ENCODE data around the gene HOXA9. TPM values are rescaled to one million over a fixed set of nuclear protein-coding genes. Genes with fewer than 3 reads are reported as not detected.

HOXA9 gene
- total RNA-seq, 1 experiment from 2014 or later, result 71.2 TPM

DNA sequence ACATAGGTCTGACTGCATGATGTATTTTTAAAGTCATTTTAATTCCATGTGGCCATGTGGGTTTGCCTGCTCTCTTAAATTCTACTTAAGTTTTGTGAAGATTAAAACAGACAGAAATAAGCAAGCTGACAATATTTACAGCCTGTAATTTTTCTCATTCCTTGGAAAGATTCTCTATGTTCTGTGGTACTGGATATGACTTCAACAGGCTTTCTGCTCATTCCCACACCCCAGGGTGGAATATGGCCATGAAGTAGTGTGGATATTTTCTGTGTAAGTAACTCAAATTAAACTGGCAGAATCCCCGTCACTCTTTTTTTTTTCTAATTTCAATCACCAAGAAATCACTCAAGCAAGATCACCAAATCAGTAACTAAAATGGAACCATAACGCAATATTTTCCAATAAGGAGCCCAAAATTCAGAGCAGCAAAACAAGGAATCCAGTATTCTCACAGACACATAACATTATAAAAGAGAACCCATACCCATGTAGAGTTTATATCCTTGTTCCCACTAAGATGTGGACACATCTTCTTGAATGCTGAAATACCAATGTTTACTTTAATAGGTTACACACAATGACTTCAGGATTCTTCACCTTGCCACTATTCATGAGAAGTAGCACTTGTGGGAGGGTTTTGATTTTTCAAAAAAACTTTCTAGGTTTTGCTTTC lies 27.6 kb downstream of the HOXA9 start:
- in situ Hi-C loops (cut with HindIII; ENCODE audit: low sequenced_read_pairs), result no loop called here
- no peak for DNase-seq (ENCODE audit: low spot score)

DNA sequence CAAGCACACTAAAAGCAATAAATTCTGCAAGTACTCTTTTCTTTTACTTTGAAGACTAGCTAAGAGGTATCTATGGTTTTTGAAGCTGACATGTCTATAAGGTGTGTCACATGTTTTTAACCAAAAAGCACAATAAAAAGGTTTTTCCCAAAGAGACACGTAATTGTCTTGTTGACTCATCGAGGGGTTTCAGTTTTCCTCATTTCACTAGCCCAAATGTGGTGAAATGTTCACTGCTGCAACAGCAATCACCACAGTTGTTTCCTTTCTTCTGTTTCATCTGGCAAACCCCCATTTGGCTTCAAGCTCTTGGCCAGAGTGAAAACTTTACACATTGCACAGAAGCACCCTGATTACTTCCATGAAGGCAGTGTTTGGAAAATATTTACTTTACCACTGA lies 30.9 kb downstream of the HOXA9 start:
- in situ Hi-C loops (cut with HindIII; ENCODE audit: low sequenced_read_pairs), result no loop called here
- DNase-seq (ENCODE audit: low spot score), result no peak

DNA sequence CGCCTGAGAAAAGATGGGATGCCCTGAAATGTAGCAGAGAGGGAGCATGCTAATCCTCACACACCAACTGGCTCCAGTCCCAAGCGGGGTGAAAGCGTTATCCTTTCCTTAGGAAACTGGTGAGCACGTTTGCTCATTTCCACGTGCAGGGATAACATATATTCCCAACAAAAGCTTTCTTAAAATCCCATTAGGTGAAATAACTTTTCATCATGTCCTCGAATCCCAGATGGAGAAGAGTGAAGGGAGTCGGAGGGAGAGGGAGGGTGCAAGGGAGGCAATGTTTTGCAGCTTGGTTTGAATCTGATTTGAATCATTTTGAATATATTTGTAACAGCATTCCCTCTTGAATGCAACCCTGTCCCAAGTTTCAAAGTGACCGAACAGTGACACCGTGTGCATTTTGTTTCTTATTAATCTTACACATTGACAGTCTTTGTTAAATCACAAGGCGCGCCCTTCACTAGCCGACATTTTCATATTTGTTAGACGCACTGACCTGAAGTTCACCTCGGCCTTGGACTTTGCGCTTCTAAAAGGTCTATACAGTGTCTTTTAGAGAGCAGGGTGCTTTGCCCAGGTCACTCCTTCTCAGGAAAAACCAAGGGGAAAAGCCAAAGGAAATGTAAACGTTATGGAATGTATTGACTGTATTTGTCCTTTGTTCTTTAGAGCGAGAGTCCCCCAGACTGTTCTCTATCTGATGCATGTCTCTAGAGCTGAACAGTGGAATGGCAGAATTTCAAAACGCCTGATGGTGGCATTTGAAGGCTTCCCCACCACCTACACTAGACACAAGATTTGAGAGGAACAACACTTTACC lies 31.7 kb downstream of the HOXA9 start:
- in situ Hi-C loops (cut with HindIII; ENCODE audit: low sequenced_read_pairs), result no loop called here

DNA sequence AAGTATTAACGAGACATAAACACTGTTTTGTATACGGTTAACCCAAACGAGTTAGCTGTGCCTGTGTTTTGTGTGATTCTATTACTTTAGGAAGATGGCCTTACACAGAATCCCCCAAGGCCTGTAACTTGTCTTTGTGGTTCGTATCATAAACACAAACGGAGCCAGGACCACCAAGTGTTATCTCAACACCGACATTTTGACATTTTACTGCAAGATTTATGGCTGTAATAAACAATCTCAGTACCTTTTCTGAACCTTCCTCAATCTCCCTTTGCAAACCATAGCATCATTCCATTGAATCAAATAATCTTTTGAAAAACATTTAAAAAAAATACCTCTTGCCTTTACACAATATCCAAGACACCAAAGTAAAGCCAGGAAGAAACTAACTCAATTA lies 32.4 kb downstream of the HOXA9 start:
- DNase-seq (ENCODE audit: low spot score), result no peak
- in situ Hi-C loops (cut with HindIII; ENCODE audit: low sequenced_read_pairs), result no loop called here

More for the DNA sequence above, 31.7 kb downstream of the HOXA9 start:
- DNase-seq (ENCODE audit: low spot score), result no peak

DNA sequence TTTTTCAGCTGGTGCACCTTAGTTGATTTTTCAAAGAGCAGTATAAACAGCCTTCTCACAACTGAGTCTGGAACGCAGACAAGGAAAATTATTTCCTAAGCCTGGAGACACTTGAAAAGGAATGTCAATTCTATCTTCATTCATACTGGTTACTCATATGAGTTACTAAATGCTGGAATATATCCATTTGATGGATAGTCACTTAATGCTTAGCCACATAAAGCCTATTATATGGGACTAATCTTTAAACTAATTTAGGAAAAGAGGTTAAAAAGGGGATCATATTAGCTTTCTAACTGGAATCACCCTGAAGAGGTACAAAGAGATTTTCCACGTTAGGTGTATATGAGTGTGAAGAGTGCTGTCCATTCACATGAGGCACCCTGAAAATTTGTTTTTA lies 33.1 kb downstream of the HOXA9 start:
- DNase-seq (ENCODE audit: low spot score), result no peak
- in situ Hi-C loops (cut with HindIII; ENCODE audit: low sequenced_read_pairs), result no loop called here

DNA sequence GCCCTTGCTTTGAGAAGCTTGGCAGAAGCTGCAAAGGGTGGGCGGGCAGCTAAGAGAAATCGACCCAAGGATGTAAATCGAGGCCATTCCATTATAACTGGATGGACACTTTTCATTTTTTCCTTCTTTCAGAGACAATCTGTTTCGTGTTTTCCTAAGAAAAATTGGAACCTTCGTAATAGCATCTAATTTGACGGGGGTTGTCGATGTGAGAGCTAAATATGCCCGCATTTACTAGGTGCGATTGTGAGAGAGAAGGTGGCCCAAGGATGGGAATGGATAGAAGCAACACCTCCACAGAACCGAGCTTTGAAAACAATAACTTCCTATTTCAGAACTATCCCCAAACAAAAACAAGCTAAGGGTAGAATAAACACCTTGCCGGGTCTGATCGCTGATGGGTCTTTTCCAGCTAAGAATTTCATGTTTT lies 33.9 kb downstream of the HOXA9 start:
- DNase-seq (ENCODE audit: low spot score), result no peak

DNA sequence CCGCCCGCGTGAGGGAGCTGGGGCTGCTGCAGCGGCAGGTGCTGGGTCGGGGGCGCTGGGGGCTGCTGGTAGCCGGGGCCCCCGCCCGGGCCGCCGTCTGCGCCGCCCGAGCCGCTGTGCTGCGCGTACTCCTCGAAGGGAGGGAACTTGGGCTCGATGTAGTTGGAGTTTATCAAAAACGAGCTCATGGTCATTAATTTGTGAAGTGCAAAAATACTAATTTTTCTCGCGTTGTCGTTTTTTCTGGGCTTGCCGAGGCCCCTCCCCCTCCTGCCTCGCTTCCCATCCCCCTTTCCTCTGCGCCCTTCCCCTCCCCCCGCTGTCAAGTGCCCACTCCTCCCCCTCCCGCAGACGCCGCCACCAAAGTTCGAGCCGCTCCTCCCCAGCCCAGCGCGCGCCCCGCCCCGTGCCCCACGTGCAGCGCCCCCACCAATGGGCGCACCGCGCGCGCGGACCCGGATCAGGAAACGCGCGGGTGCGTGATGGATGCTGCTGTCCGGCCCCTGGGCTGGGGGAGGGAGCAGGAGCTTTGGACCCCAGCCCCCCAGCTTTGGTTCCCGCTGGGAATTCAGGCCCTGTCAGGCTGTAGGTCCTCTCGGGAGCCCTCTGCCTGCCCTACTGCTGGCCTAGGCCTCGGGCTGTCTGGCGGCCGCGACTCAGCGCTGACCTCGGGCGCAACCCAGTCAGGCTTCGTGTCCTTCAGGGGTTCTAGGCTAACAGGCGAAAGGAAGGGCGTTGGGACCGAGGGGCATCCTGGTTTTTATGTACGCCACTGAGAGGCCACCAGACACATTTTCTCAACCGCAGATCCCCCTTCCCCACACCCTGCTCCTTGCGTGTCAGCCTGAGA lies 34.6 kb downstream of the HOXA9 start, which contains the start of gene HOXA4:
Gene HOXA4, minus strand, starts transcription at position 218 of the 850 bp plus-strand sequence. Its CDS starts 24 bp downstream, at position 194.
- in situ Hi-C loops (cut with HindIII; ENCODE audit: low sequenced_read_pairs), result no loop called here
- no peak for DNase-seq (ENCODE audit: low spot score)

More for the DNA sequence above, 33.9 kb downstream of the HOXA9 start:
- in situ Hi-C loops (cut with HindIII; ENCODE audit: low sequenced_read_pairs), result no loop called here

DNA sequence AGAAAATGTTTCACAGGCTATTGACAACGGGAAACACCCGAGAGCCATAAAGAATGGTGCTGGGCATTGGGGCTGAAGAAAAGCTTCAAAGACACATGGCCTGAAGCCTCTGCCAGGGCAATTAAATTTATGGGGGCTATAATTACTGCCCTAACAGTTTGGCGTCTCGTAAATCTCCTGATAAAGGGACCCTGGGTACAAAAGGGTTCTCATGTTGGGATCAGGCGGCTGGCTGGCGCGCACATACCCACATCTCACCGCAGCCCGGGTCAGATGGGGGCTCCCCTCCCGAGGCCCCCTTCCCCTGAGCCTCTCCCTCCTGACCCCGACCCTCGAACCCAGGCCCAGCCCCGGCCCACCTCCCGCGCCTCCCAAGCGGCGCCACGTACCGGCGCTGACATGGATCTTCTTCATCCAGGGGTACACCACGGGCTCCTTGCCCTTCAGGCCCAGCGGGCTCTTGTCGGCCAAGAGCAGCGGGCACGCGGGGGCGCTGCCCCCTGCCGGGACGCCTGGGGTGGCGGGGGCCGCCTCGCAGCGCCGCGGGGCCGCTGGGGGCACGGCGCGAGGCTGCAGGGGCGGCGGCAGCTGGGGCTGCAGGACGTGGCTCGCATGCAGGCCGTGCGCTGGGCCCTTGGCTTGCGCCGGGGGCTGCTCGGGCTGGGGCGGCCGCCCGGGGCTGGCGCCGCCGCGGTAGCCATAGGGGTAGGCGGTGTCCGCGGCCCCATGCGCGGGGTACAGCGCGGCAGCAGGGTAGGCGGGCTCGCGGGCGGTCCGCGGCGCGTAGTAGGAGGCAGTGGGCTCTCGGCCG lies 35.4 kb downstream of the HOXA9 start:
- DNase-seq (ENCODE audit: low spot score), result no peak
- in situ Hi-C loops (cut with HindIII; ENCODE audit: low sequenced_read_pairs), result loop anchor here (5.0 kb wide), 1 partner anchor 32 kb away; no protein-coding TSS in a partner anchor

DNA sequence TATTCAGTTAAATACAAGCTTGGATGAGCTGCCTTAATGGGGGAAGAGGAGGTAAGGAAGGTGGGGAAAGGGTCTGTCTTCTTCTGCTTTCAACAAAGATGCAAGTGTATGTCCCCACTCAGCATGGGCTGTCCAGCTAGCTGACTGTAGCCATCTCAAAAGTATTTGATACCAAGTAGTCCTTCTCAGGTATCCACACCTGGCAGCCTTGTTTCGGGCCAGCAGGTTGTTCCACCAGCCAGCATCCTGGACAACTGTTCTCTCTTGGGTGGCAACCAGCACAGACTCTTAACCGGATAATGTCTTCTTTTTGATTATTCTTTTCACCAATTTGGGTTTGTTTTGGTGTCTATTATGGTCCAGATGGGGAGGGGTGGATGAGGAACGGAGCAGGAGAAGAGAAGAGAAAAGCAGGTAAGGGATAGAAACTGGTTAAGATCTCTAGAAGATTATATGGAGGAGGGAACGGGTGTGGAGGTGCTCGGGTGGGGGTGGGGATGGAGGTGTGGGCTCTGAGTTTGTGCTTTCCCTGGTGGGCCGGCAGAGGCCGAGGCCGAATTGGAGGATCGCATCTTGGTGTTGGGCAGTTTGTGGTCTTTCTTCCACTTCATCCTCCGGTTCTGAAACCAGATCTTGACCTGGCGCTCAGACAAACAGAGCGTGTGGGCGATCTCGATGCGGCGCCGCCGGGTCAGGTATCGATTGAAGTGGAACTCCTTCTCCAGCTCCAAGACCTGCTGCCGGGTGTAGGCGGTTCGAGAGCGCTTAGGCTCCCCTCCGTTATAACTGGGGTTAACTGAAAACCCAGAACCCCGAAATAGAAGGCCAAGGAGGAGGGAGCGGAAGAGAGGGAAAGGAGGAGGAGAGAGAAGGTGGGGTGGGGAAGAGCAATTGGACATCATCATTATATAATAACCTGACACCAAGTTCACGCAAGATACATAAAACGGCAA lies 36.3 kb downstream of the HOXA9 start:
- in situ Hi-C loops (cut with HindIII; ENCODE audit: low sequenced_read_pairs), result loop anchor here (5.0 kb wide), 1 partner anchor 33 kb away; no protein-coding TSS in a partner anchor
- DNase-seq (ENCODE audit: low spot score), result no peak

DNA sequence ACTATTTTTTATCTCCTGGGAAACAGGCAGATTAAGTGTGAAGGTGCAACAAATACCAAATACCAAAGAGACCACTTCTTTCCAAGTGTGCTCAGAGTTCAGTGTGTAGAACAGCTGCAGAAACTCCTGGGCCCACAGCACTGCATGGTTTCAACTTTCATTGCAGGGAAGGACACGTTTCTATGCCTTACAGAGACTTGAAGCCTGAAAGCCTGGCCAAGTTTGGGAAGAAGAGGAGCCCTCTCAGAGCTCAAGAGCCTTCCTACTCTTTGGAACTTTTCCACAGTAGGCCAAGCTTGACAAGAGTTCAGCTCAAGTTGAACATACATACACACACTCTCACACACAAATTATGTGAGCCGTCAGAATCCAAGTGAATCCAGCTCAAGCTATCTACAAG lies 37.3 kb downstream of the HOXA9 start:
- in situ Hi-C loops (cut with HindIII; ENCODE audit: low sequenced_read_pairs), result loop anchor here (5.0 kb wide), 1 partner anchor 34 kb away; no protein-coding TSS in a partner anchor
- DNase-seq (ENCODE audit: low spot score), result no peak

DNA sequence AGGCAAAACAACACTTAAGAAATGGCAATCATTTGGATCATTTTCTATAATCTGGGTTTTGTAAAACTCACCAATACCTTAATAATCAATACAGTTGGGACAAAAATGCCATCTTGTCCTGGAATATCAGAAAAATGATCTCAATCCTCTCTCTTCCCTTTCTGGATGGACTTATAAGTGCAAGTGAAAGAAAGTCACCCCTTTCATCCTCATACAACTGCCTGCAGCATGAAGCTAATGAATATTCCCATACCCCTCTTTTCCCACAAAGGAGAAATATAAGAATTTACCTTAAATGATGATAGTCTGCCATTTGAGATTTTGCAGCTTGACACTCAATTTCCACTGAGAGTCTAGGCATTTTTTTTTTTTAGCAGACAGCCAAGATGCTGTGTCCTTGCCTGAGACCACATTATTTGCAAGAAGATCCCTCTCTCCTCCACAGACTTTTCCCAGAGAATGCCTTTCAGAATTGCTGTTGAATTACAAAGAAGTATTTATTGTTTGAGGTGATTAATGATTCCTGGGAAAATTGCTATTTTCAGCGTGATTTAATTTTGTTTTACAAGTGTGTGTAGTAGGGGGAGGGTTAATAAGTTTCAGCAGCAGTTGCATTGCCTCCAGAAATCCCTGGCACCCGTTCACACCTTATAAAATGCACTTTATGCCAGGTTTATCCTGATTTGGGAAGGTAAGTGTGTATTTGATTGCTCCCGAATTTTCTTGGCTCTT lies 38.6 kb downstream of the HOXA9 start:
- no peak for DNase-seq (ENCODE audit: low spot score)
- in situ Hi-C loops (cut with HindIII; ENCODE audit: low sequenced_read_pairs), result loop anchor here (5.0 kb wide), 1 partner anchor 36 kb away; no protein-coding TSS in a partner anchor

DNA sequence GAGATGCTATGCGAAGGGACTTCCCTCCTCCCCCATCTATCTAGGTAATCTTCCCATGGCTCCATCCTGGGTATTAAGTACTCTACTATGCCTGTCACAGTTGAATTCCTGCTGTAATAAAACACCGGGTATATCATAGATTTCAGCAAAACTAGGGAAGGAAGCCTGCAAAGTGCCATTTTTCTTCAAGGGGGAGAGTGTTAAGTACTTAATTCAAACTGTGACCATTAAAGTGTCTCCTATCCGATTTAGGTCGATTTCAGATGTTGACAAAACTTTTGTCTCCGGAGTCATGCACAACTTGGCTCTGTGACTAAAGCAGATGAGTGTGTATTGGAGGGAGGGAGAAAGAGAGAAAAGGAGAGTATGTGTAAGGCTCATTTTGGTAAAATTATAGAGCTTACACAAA lies 39.3 kb downstream of the HOXA9 start:
- in situ Hi-C loops (cut with HindIII; ENCODE audit: low sequenced_read_pairs), result loop anchor here (5.0 kb wide), 1 partner anchor 36 kb away; no protein-coding TSS in a partner anchor

DNA sequence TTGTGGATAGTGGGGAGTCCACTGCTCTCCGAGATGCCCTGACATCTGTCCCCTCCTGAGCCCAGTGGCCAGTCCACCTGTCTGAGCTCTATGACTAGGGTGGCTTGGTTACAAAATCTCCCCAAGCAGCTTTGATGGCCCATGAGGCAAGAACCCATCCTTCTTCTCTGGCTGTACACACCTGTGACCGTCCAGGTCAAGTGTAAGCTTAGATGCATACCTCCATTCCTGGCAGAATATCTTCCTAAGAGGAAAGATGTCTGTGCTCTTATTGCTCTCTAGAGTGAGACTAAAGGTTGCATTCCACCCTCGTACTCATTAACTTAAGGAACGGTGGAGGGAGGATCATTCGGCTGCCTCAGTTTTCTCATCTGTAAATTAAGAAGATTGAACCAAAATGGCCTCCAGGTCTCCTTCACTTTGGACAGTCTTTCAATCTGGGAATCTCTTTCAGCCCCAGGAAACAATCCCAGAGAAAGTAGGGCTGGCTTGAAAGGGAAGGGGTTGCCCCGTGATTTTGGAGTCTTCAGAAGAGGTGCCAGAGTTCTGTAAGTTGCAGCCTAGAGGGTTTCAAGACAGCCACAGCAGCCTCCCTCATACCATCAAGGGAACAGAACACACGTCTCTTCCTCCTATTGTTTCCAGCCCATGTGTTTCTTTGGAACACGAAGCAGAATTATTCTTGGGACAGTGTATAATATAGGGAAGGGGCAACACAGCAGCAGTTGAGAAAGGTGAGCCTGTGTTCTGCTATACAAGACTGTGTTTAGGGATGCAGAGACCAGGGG lies 40.2 kb downstream of the HOXA9 start:
- in situ Hi-C loops (cut with HindIII; ENCODE audit: low sequenced_read_pairs), result loop anchor here (5.0 kb wide), 1 partner anchor 37 kb away; no protein-coding TSS in a partner anchor
- DNase-seq (ENCODE audit: low spot score), result no peak

More for the DNA sequence above, 39.3 kb downstream of the HOXA9 start:
- no peak for DNase-seq (ENCODE audit: low spot score)

DNA sequence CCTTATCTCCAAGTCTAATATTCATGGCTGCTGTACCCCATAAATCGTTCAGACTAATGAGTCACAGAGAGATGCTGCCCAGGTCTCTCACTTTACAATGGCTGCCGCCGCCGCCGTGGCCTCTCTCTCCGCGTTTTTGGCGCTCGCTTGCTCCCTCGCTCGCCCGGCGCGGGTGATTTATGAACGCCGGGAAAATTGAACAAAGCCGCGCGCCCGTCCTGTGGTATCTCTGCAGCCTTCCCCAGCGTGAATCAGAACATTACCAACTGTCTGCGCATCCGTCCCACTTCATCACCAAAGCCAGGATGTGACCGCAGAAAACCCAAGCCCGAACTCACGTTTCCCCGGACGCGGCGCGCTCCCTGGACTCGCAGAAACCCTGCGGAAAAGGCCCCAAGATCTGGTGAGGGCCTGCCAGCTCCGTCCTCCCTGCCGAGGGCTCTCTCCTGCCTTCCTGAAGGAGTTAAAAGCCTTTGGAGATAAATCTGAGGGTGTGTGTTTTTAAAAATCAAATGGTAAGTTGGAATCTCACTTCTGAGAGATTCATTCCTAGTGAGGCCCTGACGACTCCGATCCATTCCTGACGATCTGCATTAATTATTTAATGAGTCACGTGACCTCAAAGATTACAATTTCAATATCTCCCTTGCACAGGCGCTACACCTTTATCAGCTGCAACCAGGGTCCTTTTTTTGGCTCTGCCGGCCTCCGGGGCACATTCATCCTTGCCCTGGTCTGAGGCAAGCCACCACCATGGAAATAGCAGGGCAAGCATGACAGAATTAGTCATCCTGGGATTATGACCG lies 41.0 kb downstream of the HOXA9 start:
- no peak for DNase-seq (ENCODE audit: low spot score)

DNA sequence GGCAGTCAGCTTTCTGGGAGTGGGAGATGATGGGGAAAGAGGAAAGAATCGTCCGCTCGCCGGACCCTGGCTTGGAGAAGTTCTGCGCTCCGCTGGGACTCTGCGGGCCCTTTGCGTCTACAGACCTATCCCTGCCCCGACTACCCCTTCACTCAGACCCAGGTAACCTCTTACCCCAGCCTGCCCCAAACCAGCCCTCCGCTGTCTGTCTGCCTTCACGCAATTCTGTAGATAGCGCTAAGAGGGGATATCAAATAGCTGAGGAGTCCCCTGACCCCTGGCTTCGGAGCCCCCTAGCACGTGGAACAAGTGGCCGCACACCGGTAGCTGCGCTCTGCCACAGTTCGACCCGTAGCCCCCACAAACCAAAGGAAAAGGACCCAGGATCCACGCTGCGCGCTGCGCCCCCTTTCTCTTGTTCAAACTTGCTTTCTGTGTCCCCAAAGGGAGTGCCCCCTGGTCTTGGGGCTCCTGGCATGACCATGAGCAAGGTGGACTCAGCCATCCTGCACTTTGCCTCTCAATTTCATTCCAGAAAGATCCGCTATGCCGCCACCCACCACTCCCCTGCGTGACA lies 41.8 kb downstream of the HOXA9 start:
- DNase-seq (ENCODE audit: low spot score), result no peak
- in situ Hi-C loops (cut with HindIII; ENCODE audit: low sequenced_read_pairs), result no loop called here

More for the DNA sequence above, 41.0 kb downstream of the HOXA9 start:
- in situ Hi-C loops (cut with HindIII; ENCODE audit: low sequenced_read_pairs), result no loop called here
